Measurements from ENCODE around the gene CRYAB. TPM values are rescaled to one million over a fixed set of nuclear protein-coding genes. Genes with fewer than 3 reads are reported as not detected.
"Not testable (repeated sequence)": the region's sequence is repeated elsewhere in the genome, so short reads cannot be mapped to it uniquely, and the experiment has no call there.

The CRYAB gene
- total and polyA plus RNA-seq, 8 donors: 28.4 to 207 (median 80.7) TPM

GRCh38 chr11:111905411-111905810 lies 6.2 kb downstream of the CRYAB start:
- Histone ChIP-seq H3K27ac (no peak overlapping the region), H3K4me1 (peaks cover 0 to 2% (median 0%) of the 10 kb centered on the region in 4 donors), H3K27me3 (no peaks in the 10 kb centered on the region), H3K9me3 (no peaks in the 10 kb centered on the region), H3K4me3 (no peak overlapping the region), H3K36me3 (peaks cover 0 to 13% (median 0%) of the 10 kb centered on the region in 4 donors)
- intact Hi-C loops (cut with DNase I; ENCODE audit: low total_unique reads): no loop called here
- DNase-seq: no peak
- TF ChIP-seq POLR2A (IDR thresholded peaks at IDR 0.05) (no peak), CTCF (IDR thresholded peaks at IDR 0.05) (no peak)
- WGBS, 5 donors: 46 to 58% (median 51%) methylated on average over 2 of the region's 2 CpGs

- DNase-seq: no peak
- Histone ChIP-seq H3K4me1 (no peaks in the 10 kb centered on the region), H3K27ac (no peak overlapping the region), H3K4me3 (no peak overlapping the region), H3K9me3 (no peaks in the 10 kb centered on the region), H3K27me3 (no peaks in the 10 kb centered on the region), H3K36me3 (peaks cover 0 to 17% (median 10%) of the 10 kb centered on the region in 4 donors)
- 73 to 90% (median 84%) methylated on average over 2 of the region's 2 CpGs for WGBS, 5 donors
- intact Hi-C loops (cut with DNase I; ENCODE audit: low total_unique reads): no loop called here
- no peak for TF ChIP-seq POLR2AphosphoS5 (IDR thresholded peaks at IDR 0.05)
- TF ChIP-seq CTCF (IDR thresholded peaks at IDR 0.05): no peak
- TF ChIP-seq POLR2A (IDR thresholded peaks at IDR 0.05): no peak
- no peak for TF ChIP-seq EP300 (IDR thresholded peaks at IDR 0.05)
Observed at GRCh38 chr11:111886844-111887243, 24.7 kb downstream of the CRYAB start.

DNA sequence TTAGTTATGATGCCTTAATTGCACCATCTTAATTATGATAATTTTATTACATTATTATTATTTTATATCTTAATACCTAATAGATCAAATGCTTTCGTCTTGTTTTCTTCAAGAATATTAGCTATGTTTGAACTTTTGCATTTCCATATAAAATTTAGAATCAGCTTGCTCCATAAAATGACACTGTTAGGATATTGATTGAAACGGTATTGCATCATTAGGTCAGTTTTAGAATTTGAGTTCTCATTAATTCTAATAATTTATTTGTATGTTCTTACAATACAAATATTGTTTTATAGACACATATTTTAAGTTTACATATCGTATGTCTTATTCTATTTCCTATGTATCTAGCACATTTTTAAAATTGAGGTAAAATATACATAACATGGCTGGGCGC lies 25.5 kb downstream of the CRYAB start:
- TF ChIP-seq CTCF (IDR thresholded peaks at IDR 0.05) (no peak), EP300 (IDR thresholded peaks at IDR 0.05) (no peak), POLR2AphosphoS5 (IDR thresholded peaks at IDR 0.05) (no peak), POLR2A (IDR thresholded peaks at IDR 0.05) (no peak)
- no peak overlapping the region for H3K27ac ChIP-seq
- H3K27me3 ChIP-seq: no peaks in the 10 kb centered on the region
- H3K4me1 ChIP-seq: no peaks in the 10 kb centered on the region
- DNase-seq: no peak
- no peaks in the 10 kb centered on the region for H3K9me3 ChIP-seq
- intact Hi-C loops (cut with DNase I; ENCODE audit: low total_unique reads): no loop called here
- 65 to 95% (median 87%) methylated on average over 4 of the region's 4 CpGs for WGBS, 5 donors
- H3K4me3 ChIP-seq: no peak overlapping the region
- H3K36me3 ChIP-seq: peaks cover 0 to 17% (median 10%) of the 10 kb centered on the region in 4 donors

- H3K27me3 ChIP-seq; H3K4me3 ChIP-seq; DNase-seq; intact Hi-C loops (cut with DNase I; ENCODE audit: low total_unique reads); H3K27ac ChIP-seq; H3K9me3 ChIP-seq; H3K4me1 ChIP-seq: not testable (repeated sequence)
- WGBS, 5 donors: 71 to 100% (median 83%) methylated on average over 4 of the region's 4 CpGs
- H3K36me3 ChIP-seq: peaks cover 0 to 17% (median 10%) of the 10 kb centered on the region in 4 donors
Observed at GRCh38 chr11:111885053-111885452, 26.5 kb downstream of the CRYAB start.

DNA sequence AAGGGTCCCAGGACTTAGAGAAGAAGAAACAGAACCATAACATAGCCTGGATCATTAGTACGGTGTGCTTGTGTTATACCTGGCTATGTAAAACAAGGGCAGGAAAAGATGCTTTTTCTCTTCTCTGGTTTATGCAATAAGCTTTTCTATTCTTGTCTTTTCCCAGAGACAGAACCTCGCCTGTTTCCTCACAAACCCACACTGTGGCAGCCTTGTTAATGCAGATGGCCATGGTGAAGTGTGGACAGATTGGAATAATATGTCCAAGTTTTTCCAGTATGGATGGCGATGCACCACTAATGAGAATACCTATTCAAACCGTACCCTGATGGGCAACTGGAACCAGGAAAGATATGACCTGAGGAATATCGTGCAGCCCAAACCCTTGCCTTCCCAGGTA lies 29.4 kb downstream of the CRYAB start:
- intact Hi-C loops (cut with DNase I; ENCODE audit: low total_unique reads): no loop called here
- DNase-seq: no peak
- H3K4me1 ChIP-seq: peaks cover 6 to 20% (median 19%) of the 10 kb centered on the region in 4 donors
- peaks cover 0 to 17% (median 10%) of the 10 kb centered on the region in 4 donors for H3K36me3 ChIP-seq
- no peaks in the 10 kb centered on the region for H3K9me3 ChIP-seq
- H3K4me3 ChIP-seq: no peak overlapping the region
- WGBS, 5 donors: 87 to 92% (median 91%) methylated on average over 5 of the region's 5 CpGs
- H3K27me3 ChIP-seq: no peaks in the 10 kb centered on the region
- no peak for TF ChIP-seq POLR2AphosphoS5 (IDR thresholded peaks at IDR 0.05)
- TF ChIP-seq POLR2A (IDR thresholded peaks at IDR 0.05): no peak
- TF ChIP-seq EP300 (IDR thresholded peaks at IDR 0.05): no peak
- no peak for TF ChIP-seq CTCF (IDR thresholded peaks at IDR 0.05)
- H3K27ac ChIP-seq: no peak overlapping the region

Measured in stomach (tissue), 9 donors.